Stimulated activated CD4-positive, alpha-beta T cell treated with anti-CD3 and anti-CD28 coated beads, Interleukin-1b, Interleukin-23, amount 100 ng/mL, for 4 hours (primary cell): Measurements from ENCODE around the gene PCBP4.
"Not testable (repeated sequence)": the region's sequence is repeated elsewhere in the genome, so short reads cannot be mapped to it uniquely, and the experiment has no call there.

Experiments used
- DNase-seq, 2 donors: peaks; one replicate each; pipeline ENCODE4 v3.0.0-alpha.2; 2020; ENCODE audit warnings: low read depth in 2 of 2

The PCBP4 gene

GRCh38 chr3:51940648-51941462, 26.4 kb downstream of the PCBP4 start:
- no peak for DNase-seq

DNA sequence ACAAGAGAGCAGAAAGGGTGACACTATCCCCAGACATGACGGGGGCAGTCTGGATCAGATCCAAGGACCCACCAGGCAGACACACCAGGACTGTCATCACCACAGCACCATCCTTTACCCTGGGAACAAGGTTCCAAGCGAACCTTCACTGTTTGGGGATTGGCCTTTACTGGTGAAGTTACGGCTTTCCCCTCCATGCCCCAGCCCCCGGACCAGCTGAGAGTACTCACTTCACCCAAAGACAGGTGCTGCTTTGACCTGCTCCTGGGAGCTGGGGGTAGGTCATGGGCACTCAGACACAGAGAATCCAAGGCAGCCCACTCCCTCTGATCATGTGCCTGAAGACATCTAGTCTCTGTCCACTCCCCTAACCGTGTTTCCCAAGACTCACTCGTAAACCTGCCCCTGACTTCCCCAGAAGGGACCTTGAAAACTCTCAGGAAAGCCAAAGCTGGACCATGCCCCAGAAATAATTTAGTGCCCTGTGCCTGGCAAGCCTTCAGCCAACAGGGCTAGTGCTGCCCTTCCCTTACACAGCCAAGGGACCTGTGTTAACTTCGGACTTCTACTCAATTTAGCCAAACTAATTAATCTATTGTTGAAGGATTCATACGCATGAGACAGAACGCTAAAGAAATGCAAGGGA, 28.4 kb downstream of the PCBP4 start:
- no peak for DNase-seq

DNA sequence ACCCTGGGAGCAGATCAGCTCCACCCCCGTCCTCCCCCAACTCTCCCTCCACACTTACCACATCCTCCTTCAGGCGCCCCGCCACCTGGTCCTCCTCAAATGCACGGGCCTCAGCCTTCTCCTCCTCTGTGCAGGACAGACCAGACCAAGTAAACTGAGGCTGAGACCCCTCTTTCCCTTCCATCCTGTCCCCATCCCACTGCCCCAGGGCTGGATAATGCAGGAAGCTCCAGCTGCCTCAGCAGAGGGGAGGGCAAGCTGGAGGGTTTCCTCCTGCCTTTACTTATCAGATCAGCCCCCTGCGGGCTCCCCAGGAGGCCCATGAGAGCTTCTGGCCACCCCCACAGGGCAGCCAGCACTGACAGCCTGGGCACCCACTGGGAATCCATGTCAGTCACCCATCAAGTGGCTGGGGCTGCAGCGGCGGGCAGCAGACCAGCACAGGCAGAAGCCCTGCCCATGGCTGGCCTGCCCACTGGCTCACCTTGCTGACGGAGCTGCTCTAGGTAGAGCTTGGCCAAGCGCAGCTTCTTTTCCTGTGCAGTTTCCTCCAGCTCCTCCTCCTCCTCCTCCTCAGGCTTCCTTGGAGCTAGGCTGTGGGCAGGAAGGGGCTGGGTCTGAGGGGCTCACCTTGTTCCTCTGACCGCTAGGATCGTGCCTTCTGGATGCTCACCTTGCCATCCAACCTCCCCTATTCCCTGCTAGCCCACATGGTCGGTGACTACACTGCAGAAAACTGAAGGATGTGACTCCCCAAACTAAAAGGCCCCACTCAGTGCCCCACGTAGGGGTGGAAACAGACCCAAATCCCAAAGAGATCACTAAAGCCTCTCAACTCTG, 29.4 kb downstream of the PCBP4 start:
- DNase-seq, result no peak

- no peak for DNase-seq
These were observed 30.2 kb downstream of the PCBP4 start for GRCh38 chr3:51937014-51937413.

DNA sequence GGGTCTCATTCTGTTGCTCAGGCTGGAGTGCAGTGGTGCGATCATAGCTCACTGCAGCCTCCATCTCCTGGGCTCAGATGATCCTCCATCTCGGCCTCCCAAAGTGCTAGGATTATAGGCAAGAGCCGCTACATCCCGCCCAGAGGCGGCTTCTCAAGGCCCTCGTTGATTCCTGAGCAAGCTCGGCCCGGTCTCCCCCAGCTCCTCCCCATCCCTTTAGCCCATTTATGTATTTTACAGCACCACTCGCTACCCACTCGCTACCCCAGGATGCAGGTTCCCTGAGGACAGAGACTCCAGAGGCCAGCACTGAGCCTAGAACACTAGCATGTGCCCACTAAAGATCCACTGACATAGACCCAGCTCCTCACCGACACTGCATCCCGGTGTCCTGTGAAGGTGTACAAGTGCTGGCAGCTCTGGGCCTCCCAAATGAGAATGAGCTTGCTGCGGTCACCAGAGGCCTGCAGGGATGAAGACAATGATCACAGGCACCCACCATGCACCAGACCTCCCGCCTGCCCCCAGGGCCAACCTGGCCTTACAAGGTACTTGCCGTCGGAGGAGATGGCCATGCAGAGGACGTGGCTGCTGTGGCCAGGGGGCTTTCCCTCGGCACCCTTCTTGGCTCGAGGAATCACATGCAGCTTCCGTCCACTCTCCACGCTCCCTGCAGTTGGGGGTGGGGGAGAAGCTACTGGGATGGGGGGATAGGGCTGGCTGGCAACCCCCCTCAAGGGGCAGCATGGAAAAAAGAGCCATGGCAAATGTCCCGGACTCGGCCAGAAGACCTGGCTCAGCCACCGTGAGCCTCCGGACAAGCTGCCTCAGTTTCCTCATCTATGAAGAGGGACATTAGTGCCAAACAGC, 31.1 kb downstream of the PCBP4 start:
- DNase-seq, result no peak

- DNase-seq, result no peak
These were observed 32.0 kb downstream of the PCBP4 start for GRCh38 chr3:51934991-51935885.

- DNase-seq, result no peak
These were observed 33.0 kb downstream of the PCBP4 start for GRCh38 chr3:51934139-51934850.

DNA sequence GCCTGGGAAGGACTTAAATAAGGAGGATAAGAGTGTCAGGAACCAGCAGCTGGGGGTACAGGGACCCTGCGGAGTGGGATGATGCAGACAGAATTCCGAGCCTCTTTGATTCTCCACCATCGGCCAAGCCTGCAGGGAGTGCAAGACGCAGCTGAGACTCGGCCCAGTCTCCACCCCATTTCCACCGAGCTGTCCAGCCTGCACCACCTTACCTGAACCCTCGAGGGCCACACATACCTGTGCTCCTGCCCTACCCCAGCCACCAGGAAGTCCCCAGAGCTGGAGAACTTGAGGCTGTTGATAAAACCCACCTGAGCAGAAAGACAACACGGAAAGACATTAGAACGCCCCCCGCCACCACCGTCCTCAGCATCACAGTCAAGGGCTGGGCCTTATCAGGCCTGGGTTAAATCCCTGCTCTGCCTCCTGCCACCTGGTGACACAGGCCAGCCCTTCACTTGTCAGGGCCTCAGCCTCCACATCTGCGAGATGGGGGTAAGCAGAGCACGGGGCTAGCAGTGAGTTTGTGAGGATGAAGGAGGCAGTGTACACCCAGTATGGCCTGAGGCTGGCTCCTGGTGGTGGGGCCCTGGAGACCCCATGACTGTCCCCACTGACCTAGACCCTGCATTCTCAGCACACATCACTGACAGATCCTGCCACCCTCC, 33.6 kb downstream of the PCBP4 start:
- DNase-seq, result no peak

GRCh38 chr3:51932471-51933370, 34.5 kb downstream of the PCBP4 start:
- DNase-seq, result no peak

GRCh38 chr3:51931756-51932155, 35.5 kb downstream of the PCBP4 start:
- DNase-seq, result no peak

DNA sequence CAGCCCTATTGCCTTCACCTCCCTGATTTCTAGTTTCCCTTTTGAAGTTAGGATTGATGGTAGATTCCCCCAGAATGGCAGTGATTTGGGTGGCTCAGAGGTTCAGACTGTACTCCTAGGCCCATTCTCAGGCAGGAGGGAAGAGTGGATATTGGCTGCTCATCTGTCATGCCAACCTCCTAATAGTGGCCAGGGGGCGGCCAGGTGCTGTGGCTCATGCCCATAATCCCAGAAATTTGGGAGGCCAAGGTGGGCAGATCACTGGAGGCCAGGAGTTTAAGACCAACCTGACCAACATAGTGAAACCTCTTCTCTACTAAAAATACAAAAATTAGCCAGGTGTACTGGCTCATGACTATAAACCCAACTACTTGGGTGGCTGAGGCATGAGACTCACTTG, 36.8 kb downstream of the PCBP4 start:
- no peak for DNase-seq

- no peak for DNase-seq
These were observed 37.7 kb downstream of the PCBP4 start for GRCh38 chr3:51929420-51930003.

DNA sequence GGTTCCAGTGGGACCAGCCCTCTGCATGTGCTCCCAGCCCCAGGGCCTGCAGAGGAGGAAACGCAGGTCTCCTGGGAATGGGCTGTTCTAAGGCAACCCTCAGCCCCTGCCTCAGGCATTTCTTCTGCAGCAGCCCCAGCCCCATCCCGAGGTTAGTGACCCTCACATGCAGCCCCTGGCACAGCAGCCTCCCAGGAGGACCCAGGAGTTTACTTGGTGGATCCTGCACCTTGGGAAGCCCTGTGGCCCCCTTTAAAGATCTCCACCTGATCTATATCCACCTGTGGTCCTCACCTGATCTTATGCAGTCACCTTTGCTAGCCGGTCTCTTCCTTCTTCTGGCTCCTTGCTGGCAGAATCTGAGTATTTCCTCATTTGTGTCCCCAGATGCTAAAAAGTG, 38.3 kb downstream of the PCBP4 start:
- not testable (repeated sequence) for DNase-seq

- no peak for DNase-seq
These were observed 38.8 kb downstream of the PCBP4 start for GRCh38 chr3:51928438-51928837.

GRCh38 chr3:51927061-51927977, 39.9 kb downstream of the PCBP4 start:
- no peak for DNase-seq

- no peak for DNase-seq
These were observed 46.1 kb downstream of the PCBP4 start for GRCh38 chr3:51921081-51921578.

- DNase-seq, result no peak
These were observed 50.8 kb downstream of the PCBP4 start for GRCh38 chr3:51916418-51916817.
